Panc1 (cell line): ENCODE data around the gene C16orf46. TPM values are rescaled to one million over a fixed set of nuclear protein-coding genes. Genes with fewer than 3 reads are reported as not detected.

Source experiments
- ATAC-seq: fragments of 200-7000 bp; cut with Tn5 transposase; 2 replicates; pipeline ENCODE4 v1.9.1; 2020; ENCODE audit warnings: mild to moderate bottlenecking, moderate library complexity
- BruUV-seq: library from RNA; stranded (reverse); fragments of 400-500 nt; replicated peaks from 2 replicates; lab custom pipeline; 2021; lab: Mats Ljungman, UMichigan
- CTCF ChIA-PET: fragments of 300-600 bp; sonication (Branson Sonifier 250); formaldehyde crosslinking; loops from one replicate; lab custom pipeline; 2022; ENCODE audit warnings: antibody characterized with exemption; lab: Charles Lee
- POLR2A ChIA-PET: fragments of 300-600 bp; sonication (Branson Sonifier 250); formaldehyde crosslinking; loops from one replicate; lab custom pipeline; 2022; ENCODE audit warnings: antibody characterized with exemption; lab: Charles Lee
- DNase-seq: peaks from one replicate; pipeline ENCODE4 v3.0.0-alpha.2; 2010; ENCODE audit warnings: low read depth, low spot score
- H3K27ac ChIP-seq: 2 replicates; pipeline ENCODE4 v1.5.1; 2011; ENCODE audit warnings: mild to moderate bottlenecking, low read length, inconsistent platforms
- H3K27me3 ChIP-seq: fragments of 200-500 bp; sonication (Bioruptor generic); 2 replicates; pipeline ENCODE4 v1.6.0; 2014; ENCODE audit warnings: low read length, inconsistent platforms; ENCODE audit not compliant: control insufficient read depth, insufficient read depth
- H3K36me3 ChIP-seq: fragments of 200-500 bp; sonication (Bioruptor generic); 2 replicates; pipeline ENCODE4 v1.5.1; 2014; ENCODE audit warnings: inconsistent platforms, mild to moderate bottlenecking, low read length, moderate library complexity; ENCODE audit not compliant: control insufficient read depth, insufficient read depth
- H3K4me1 ChIP-seq: 2 replicates; pipeline ENCODE4 v1.5.1; 2011; ENCODE audit warnings: inconsistent platforms, mild to moderate bottlenecking, low read length, moderate library complexity; ENCODE audit not compliant: control insufficient read depth, insufficient read depth
- H3K4me3 ChIP-seq, 2 experiments: 2 replicates each; pipeline ENCODE4 v1.5.1; 2011 to 2012; ENCODE audit warnings: low read depth in 2 of 2, low read length in 2 of 2, mild to moderate bottlenecking in 2 of 2, inconsistent platforms in 1 of 2, moderate library complexity in 1 of 2
- H3K9me3 ChIP-seq: fragments of 200-500 bp; sonication (Bioruptor generic); 2 replicates; pipeline ENCODE4 v1.5.1; 2014; ENCODE audit warnings: low read depth, mild to moderate bottlenecking, inconsistent platforms, low read length, moderate library complexity; ENCODE audit not compliant: control insufficient read depth, insufficient read depth
- CTCF ChIP-seq: fragments of 450-650 bp; IDR thresholded peaks from 2 replicates; pipeline ENCODE4 v1.5.1; 2017; ENCODE audit warnings: mild to moderate bottlenecking
- POLR2AphosphoS5 ChIP-seq: IDR thresholded peaks from 2 replicates; pipeline ENCODE4 v1.6.1; 2012; ENCODE audit warnings: mild to moderate bottlenecking, low read depth, low read length, moderate library complexity
- SIN3A ChIP-seq: IDR thresholded peaks from 2 replicates; pipeline ENCODE4 v1.6.1; 2012; ENCODE audit warnings: low read depth, mild to moderate bottlenecking, low read length, moderate library complexity, borderline replicate concordance; ENCODE audit not compliant: insufficient read depth
- TCF7L2 ChIP-seq: IDR thresholded peaks from 2 replicates; pipeline ENCODE4 v1.6.1; 2011; ENCODE audit warnings: mild to moderate bottlenecking, low read depth, low read length, inconsistent platforms
- in situ Hi-C: cut with HindIII; loops from 2 replicates; pipeline ENCODE4 v1.10.0; 2016; ENCODE audit warnings: low sequenced_read_pairs, low pct_unique_long_range_greater_than_20kb
- intact Hi-C: fragments of 100-400 bp; cut with micrococcal nuclease; formaldehyde crosslinking; loops from one replicate; pipeline ENCODE4 v1.10.0; 2022; ENCODE audit not compliant: unreplicated experiment
- total RNA-seq: library from RNA; stranded (reverse); gene quantifications from one replicate; pipeline ENCODE4 v1.2.1, GENCODE V29; 2021; ENCODE audit not compliant: unreplicated experiment
- TF ChIP-seq, protein P1 (sequence below), 2 experiments: IDR thresholded peaks; 2 replicates each; pipeline ENCODE4 v1.6.1; 2011 to 2012; ENCODE audit warnings: low read depth in 2 of 2, control low read depth in 1 of 2, low read length in 1 of 2, mild to moderate bottlenecking in 1 of 2, moderate library complexity in 1 of 2; ENCODE audit not compliant: insufficient read depth in 1 of 2

Gene C16orf46
- total RNA-seq, 1 experiment from 2014 or later: 1.2 TPM

GRCh38 chr16:81071805-81072204 is 5.2 kb downstream of the C16orf46 start:
- no peaks in the 10 kb centered on the region for H3K9me3 ChIP-seq
- TF ChIP-seq, protein P1, sequence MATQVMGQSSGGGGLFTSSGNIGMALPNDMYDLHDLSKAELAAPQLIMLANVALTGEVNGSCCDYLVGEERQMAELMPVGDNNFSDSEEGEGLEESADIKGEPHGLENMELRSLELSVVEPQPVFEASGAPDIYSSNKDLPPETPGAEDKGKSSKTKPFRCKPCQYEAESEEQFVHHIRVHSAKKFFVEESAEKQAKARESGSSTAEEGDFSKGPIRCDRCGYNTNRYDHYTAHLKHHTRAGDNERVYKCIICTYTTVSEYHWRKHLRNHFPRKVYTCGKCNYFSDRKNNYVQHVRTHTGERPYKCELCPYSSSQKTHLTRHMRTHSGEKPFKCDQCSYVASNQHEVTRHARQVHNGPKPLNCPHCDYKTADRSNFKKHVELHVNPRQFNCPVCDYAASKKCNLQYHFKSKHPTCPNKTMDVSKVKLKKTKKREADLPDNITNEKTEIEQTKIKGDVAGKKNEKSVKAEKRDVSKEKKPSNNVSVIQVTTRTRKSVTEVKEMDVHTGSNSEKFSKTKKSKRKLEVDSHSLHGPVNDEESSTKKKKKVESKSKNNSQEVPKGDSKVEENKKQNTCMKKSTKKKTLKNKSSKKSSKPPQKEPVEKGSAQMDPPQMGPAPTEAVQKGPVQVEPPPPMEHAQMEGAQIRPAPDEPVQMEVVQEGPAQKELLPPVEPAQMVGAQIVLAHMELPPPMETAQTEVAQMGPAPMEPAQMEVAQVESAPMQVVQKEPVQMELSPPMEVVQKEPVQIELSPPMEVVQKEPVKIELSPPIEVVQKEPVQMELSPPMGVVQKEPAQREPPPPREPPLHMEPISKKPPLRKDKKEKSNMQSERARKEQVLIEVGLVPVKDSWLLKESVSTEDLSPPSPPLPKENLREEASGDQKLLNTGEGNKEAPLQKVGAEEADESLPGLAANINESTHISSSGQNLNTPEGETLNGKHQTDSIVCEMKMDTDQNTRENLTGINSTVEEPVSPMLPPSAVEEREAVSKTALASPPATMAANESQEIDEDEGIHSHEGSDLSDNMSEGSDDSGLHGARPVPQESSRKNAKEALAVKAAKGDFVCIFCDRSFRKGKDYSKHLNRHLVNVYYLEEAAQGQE (IDR thresholded peaks at IDR 0.05; ENCODE audit: insufficient read depth in 1 of 2, low read depth in 2 of 2, low read length in 1 of 2): no peak
- TF ChIP-seq POLR2AphosphoS5 (no peak), TCF7L2 (no peak), CTCF (no peak), SIN3A (no peak)
- no peaks in the 10 kb centered on the region; the same call in 1 of the 2 replicates for H3K4me1 ChIP-seq
- no peak for ATAC-seq
- H3K27ac ChIP-seq: no peak overlapping the region
- H3K4me3 ChIP-seq: no peak overlapping the region
- BruUV-seq: no TSS peak
- ChIA-PET POLR2A (no interaction called here), CTCF (no interaction called here)
- H3K27me3 ChIP-seq: no peaks in the 10 kb centered on the region
- DNase-seq: peak; percentile 60
- in situ Hi-C loops: no loop called here
- intact Hi-C loops: no loop called here
- no peaks in the 10 kb centered on the region for H3K36me3 ChIP-seq

GRCh38 chr16:81070979-81071378 is 6.1 kb downstream of the C16orf46 start:
- no peaks in the 10 kb centered on the region for H3K27me3 ChIP-seq
- POLR2A ChIA-PET: interaction anchor here (0.6 kb wide), 1 partner anchor 8 kb away, joined by 10 read pairs; no protein-coding TSS in a partner anchor
- no peak for ATAC-seq

More at GRCh38 chr16:81070979-81071378, 6.1 kb downstream of the C16orf46 start:
- in situ Hi-C loops: no loop called here
- no TSS peak for BruUV-seq
- Histone ChIP-seq H3K4me1 (no peaks in the 10 kb centered on the region; the same call in 1 of the 2 replicates), H3K4me3 (no peak overlapping the region), H3K36me3 (no peaks in the 10 kb centered on the region), H3K27ac (no peak overlapping the region), H3K9me3 (no peaks in the 10 kb centered on the region)
- DNase-seq: no peak
- TF ChIP-seq, protein P1 (IDR thresholded peaks at IDR 0.05; ENCODE audit: insufficient read depth in 1 of 2, low read depth in 2 of 2, low read length in 1 of 2): no peak
- TF ChIP-seq POLR2AphosphoS5 (no peak), CTCF (no peak), TCF7L2 (no peak), SIN3A (no peak)
- intact Hi-C loops: no loop called here
- CTCF ChIA-PET: no interaction called here
